ENCODE results near the gene RFPL4A. TPM values are rescaled to one million over a fixed set of nuclear protein-coding genes. Genes with fewer than 3 reads are reported as not detected.
"Not testable (repeated sequence)": the region's sequence is repeated elsewhere in the genome, so short reads cannot be mapped to it uniquely, and the experiment has no call there.

Gene RFPL4A
- total RNA-seq, 5 donors from 2014 or later (not counting 1 experiment from before 2014, with no cell fraction given), result not detected

GRCh38 chr19:55753401-55753800 is 5.5 kb upstream of the RFPL4A start:
- Histone ChIP-seq H3K36me3 (ENCODE audit: control insufficient read depth in 2 of 2, extremely low read depth in 1 of 2, insufficient read depth in 1 of 2, low read length in 1 of 2) (no peaks in the 10 kb centered on the region), H3K9me3 (no peaks in the 10 kb centered on the region), H3K27ac (ENCODE audit: low read length) (no peak overlapping the region), H3K4me1 (ENCODE audit: control insufficient read depth in 1 of 2, extremely low read depth in 1 of 2, insufficient read depth in 2 of 2, low read length in 2 of 2) (no peaks in the 10 kb centered on the region), H3K27me3 (replicated peaks in 1 of 2; ENCODE audit: control insufficient read depth in 2 of 2, extremely low read depth in 1 of 2, insufficient read depth in 2 of 2, low read length in 1 of 2) (peaks cover 0 to 8% of the 10 kb centered on the region in 2 experiments), H3K4me3 (ENCODE audit: control insufficient read depth in 1 of 2, extremely low read depth in 1 of 2, low read length in 1 of 2) (no peak overlapping the region)
- no peak overlapping the region for H3K4me3 Mint-ChIP-seq
- no peak overlapping the region for H3K27ac Mint-ChIP-seq
- ChIA-PET CTCF (no interaction called here), POLR2A (interaction anchor here in 1 of 2 donors (0.7 kb wide), 1 partner anchor 1066 kb away, joined by 5 read pairs; no protein-coding TSS in a partner anchor)
- ATAC-seq (replicated peaks in 1 of 4), result no peak
- peaks cover 0 to 6% (median 5%) of the 10 kb centered on the region in 3 donors for H3K9me3 Mint-ChIP-seq
- H3K36me3 Mint-ChIP-seq, result no peaks in the 10 kb centered on the region
- WGBS (ENCODE audit: insufficient coverage), result no CpG with 5 or more reads among the region's 3 CpGs
- no peak for DNase-seq
- H3K4me1 Mint-ChIP-seq, result no peaks in the 10 kb centered on the region
- peaks cover 8 to 16% of the 10 kb centered on the region in 2 donors for H3K27me3 Mint-ChIP-seq

- Mint-ChIP-seq H3K9me3 (peaks cover 0 to 14% (median 10%) of the 10 kb centered on the region in 3 donors), H3K27me3 (peaks cover 8 to 25% of the 10 kb centered on the region in 2 donors)
- CTCF ChIA-PET; H3K27me3 ChIP-seq (replicated peaks in 1 of 2; ENCODE audit: control insufficient read depth in 2 of 2, extremely low read depth in 1 of 2, insufficient read depth in 2 of 2, low read length in 1 of 2); H3K9me3 ChIP-seq; H3K4me1 Mint-ChIP-seq; H3K27ac Mint-ChIP-seq; POLR2A ChIA-PET; DNase-seq; H3K4me1 ChIP-seq (ENCODE audit: control insufficient read depth in 1 of 2, extremely low read depth in 1 of 2, insufficient read depth in 2 of 2, low read length in 2 of 2); H3K4me3 ChIP-seq (ENCODE audit: control insufficient read depth in 1 of 2, extremely low read depth in 1 of 2, low read length in 1 of 2); H3K36me3 ChIP-seq (ENCODE audit: control insufficient read depth in 2 of 2, extremely low read depth in 1 of 2, insufficient read depth in 1 of 2, low read length in 1 of 2); H3K36me3 Mint-ChIP-seq; ATAC-seq (replicated peaks in 1 of 4); H3K27ac ChIP-seq (ENCODE audit: low read length); H3K4me3 Mint-ChIP-seq: not testable (repeated sequence)
- WGBS (ENCODE audit: insufficient coverage), result 73% methylated on average over 4 of the region's 4 CpGs
Observed at GRCh38 chr19:55756808-55757207, 2.1 kb upstream of the RFPL4A start.

GRCh38 chr19:55766466-55766865 is 7.6 kb downstream of the RFPL4A start:
- Histone ChIP-seq H3K36me3 (ENCODE audit: control insufficient read depth in 2 of 2, extremely low read depth in 1 of 2, insufficient read depth in 1 of 2, low read length in 1 of 2) (no peaks in the 10 kb centered on the region), H3K4me1 (ENCODE audit: control insufficient read depth in 1 of 2, extremely low read depth in 1 of 2, insufficient read depth in 2 of 2, low read length in 2 of 2) (no peaks in the 10 kb centered on the region), H3K27ac (ENCODE audit: low read length) (no peak overlapping the region), H3K9me3 (no peaks in the 10 kb centered on the region), H3K4me3 (ENCODE audit: control insufficient read depth in 1 of 2, extremely low read depth in 1 of 2, low read length in 1 of 2) (no peak overlapping the region), H3K27me3 (replicated peaks in 1 of 2; ENCODE audit: control insufficient read depth in 2 of 2, extremely low read depth in 1 of 2, insufficient read depth in 2 of 2, low read length in 1 of 2) (peaks cover 0 to 10% of the 10 kb centered on the region in 2 experiments)
- H3K4me1 Mint-ChIP-seq, result no peaks in the 10 kb centered on the region
- peaks cover 24 to 36% of the 10 kb centered on the region in 2 donors for H3K27me3 Mint-ChIP-seq
- DNase-seq, result no peak
- H3K27ac Mint-ChIP-seq, result no peak overlapping the region
- H3K36me3 Mint-ChIP-seq, result no peaks in the 10 kb centered on the region
- ATAC-seq (replicated peaks in 1 of 4), result no peak
- no peak overlapping the region for H3K4me3 Mint-ChIP-seq
- POLR2A ChIA-PET, result no interaction called here
- WGBS (ENCODE audit: insufficient coverage), result 58% methylated on average over 6 of the region's 7 CpGs
- H3K9me3 Mint-ChIP-seq, result peaks cover 2 to 4% (median 2%) of the 10 kb centered on the region in 3 donors
- CTCF ChIA-PET, result no interaction called here

GRCh38 chr19:55768818-55769217 is 9.9 kb downstream of the RFPL4A start, which contains the start of gene RFPL4AL1:
Gene RFPL4AL1, plus strand, starts transcription at chr19:55769118. Its CDS starts 2,687 bp downstream, at chr19:55771805.
- peaks cover 0 to 10% of the 10 kb centered on the region in 2 experiments for H3K27me3 ChIP-seq (replicated peaks in 1 of 2; ENCODE audit: control insufficient read depth in 2 of 2, extremely low read depth in 1 of 2, insufficient read depth in 2 of 2, low read length in 1 of 2)
- H3K36me3 Mint-ChIP-seq; H3K27ac Mint-ChIP-seq; DNase-seq; H3K4me3 ChIP-seq (ENCODE audit: control insufficient read depth in 1 of 2, extremely low read depth in 1 of 2, low read length in 1 of 2); H3K9me3 ChIP-seq; H3K4me1 Mint-ChIP-seq; H3K27ac ChIP-seq (ENCODE audit: low read length); ATAC-seq (replicated peaks in 1 of 4); H3K4me3 Mint-ChIP-seq; H3K9me3 Mint-ChIP-seq; POLR2A ChIA-PET; CTCF ChIA-PET; H3K4me1 ChIP-seq (ENCODE audit: control insufficient read depth in 1 of 2, extremely low read depth in 1 of 2, insufficient read depth in 2 of 2, low read length in 2 of 2); H3K36me3 ChIP-seq (ENCODE audit: control insufficient read depth in 2 of 2, extremely low read depth in 1 of 2, insufficient read depth in 1 of 2, low read length in 1 of 2): not testable (repeated sequence)
- peaks cover 24 to 36% of the 10 kb centered on the region in 2 donors for H3K27me3 Mint-ChIP-seq
- 64% methylated on average over 2 of the region's 6 CpGs for WGBS (ENCODE audit: insufficient coverage)

- H3K4me1 Mint-ChIP-seq; H3K4me3 Mint-ChIP-seq; ATAC-seq (replicated peaks in 1 of 4); H3K36me3 Mint-ChIP-seq; H3K27ac ChIP-seq (ENCODE audit: low read length); CTCF ChIA-PET; H3K4me1 ChIP-seq (ENCODE audit: control insufficient read depth in 1 of 2, extremely low read depth in 1 of 2, insufficient read depth in 2 of 2, low read length in 2 of 2); DNase-seq; H3K27ac Mint-ChIP-seq; POLR2A ChIA-PET; H3K9me3 ChIP-seq; H3K9me3 Mint-ChIP-seq; H3K4me3 ChIP-seq (ENCODE audit: control insufficient read depth in 1 of 2, extremely low read depth in 1 of 2, low read length in 1 of 2); H3K36me3 ChIP-seq (ENCODE audit: control insufficient read depth in 2 of 2, extremely low read depth in 1 of 2, insufficient read depth in 1 of 2, low read length in 1 of 2): not testable (repeated sequence)
- peaks cover 0 to 10% of the 10 kb centered on the region in 2 experiments for H3K27me3 ChIP-seq (replicated peaks in 1 of 2; ENCODE audit: control insufficient read depth in 2 of 2, extremely low read depth in 1 of 2, insufficient read depth in 2 of 2, low read length in 1 of 2)
- WGBS (ENCODE audit: insufficient coverage), result no CpG with 5 or more reads among the region's 3 CpGs
- H3K27me3 Mint-ChIP-seq, result peaks cover 23 to 36% of the 10 kb centered on the region in 2 donors
Observed at GRCh38 chr19:55769632-55770031, 10.7 kb downstream of the RFPL4A start.

GRCh38 chr19:55777528-55777927 is 18.6 kb downstream of the RFPL4A start:
- Mint-ChIP-seq H3K27me3 (peaks cover 21 to 37% of the 10 kb centered on the region in 2 donors), H3K4me1 (no peaks in the 10 kb centered on the region), H3K27ac (no peak overlapping the region), H3K9me3 (peaks cover 0 to 4% (median 0%) of the 10 kb centered on the region in 3 donors), H3K36me3 (no peaks in the 10 kb centered on the region), H3K4me3 (no peak overlapping the region)
- Histone ChIP-seq H3K4me1 (ENCODE audit: control insufficient read depth in 1 of 2, extremely low read depth in 1 of 2, insufficient read depth in 2 of 2, low read length in 2 of 2) (no peaks in the 10 kb centered on the region), H3K4me3 (ENCODE audit: control insufficient read depth in 1 of 2, extremely low read depth in 1 of 2, low read length in 1 of 2) (no peak overlapping the region), H3K9me3 (no peaks in the 10 kb centered on the region), H3K27ac (ENCODE audit: low read length) (no peak overlapping the region), H3K36me3 (ENCODE audit: control insufficient read depth in 2 of 2, extremely low read depth in 1 of 2, insufficient read depth in 1 of 2, low read length in 1 of 2) (no peaks in the 10 kb centered on the region), H3K27me3 (replicated peaks in 1 of 2; ENCODE audit: control insufficient read depth in 2 of 2, extremely low read depth in 1 of 2, insufficient read depth in 2 of 2, low read length in 1 of 2) (peaks cover 0 to 15% of the 10 kb centered on the region in 2 experiments)
- ATAC-seq (replicated peaks in 1 of 4), result no peak
- 36% methylated on average over 6 of the region's 7 CpGs for WGBS (ENCODE audit: insufficient coverage)
- no peak for DNase-seq
- CTCF ChIA-PET, result no interaction called here
- POLR2A ChIA-PET, result no interaction called here

GRCh38 chr19:55778331-55778730 is 19.4 kb downstream of the RFPL4A start:
- H3K4me3 Mint-ChIP-seq, result no peak overlapping the region
- H3K4me1 Mint-ChIP-seq, result no peaks in the 10 kb centered on the region
- WGBS (ENCODE audit: insufficient coverage), result 85% methylated on average over 16 of the region's 16 CpGs
- CTCF ChIA-PET, result no interaction called here
- POLR2A ChIA-PET, result no interaction called here
- DNase-seq (no peak), ATAC-seq (replicated peaks in 1 of 4) (no peak)
- H3K4me1 ChIP-seq (ENCODE audit: control insufficient read depth in 1 of 2, extremely low read depth in 1 of 2, insufficient read depth in 2 of 2, low read length in 2 of 2), result no peaks in the 10 kb centered on the region
- peaks cover 21 to 41% of the 10 kb centered on the region in 2 donors for H3K27me3 Mint-ChIP-seq
- peaks cover 0 to 4% (median 0%) of the 10 kb centered on the region in 3 donors for H3K9me3 Mint-ChIP-seq
- peaks cover 0 to 17% of the 10 kb centered on the region in 2 experiments for H3K27me3 ChIP-seq (replicated peaks in 1 of 2; ENCODE audit: control insufficient read depth in 2 of 2, extremely low read depth in 1 of 2, insufficient read depth in 2 of 2, low read length in 1 of 2)
- H3K36me3 Mint-ChIP-seq, result no peaks in the 10 kb centered on the region
- no peaks in the 10 kb centered on the region for H3K9me3 ChIP-seq
- no peak overlapping the region for H3K27ac ChIP-seq (ENCODE audit: low read length)
- H3K36me3 ChIP-seq (ENCODE audit: control insufficient read depth in 2 of 2, extremely low read depth in 1 of 2, insufficient read depth in 1 of 2, low read length in 1 of 2), result no peaks in the 10 kb centered on the region
- H3K4me3 ChIP-seq (ENCODE audit: control insufficient read depth in 1 of 2, extremely low read depth in 1 of 2, low read length in 1 of 2), result no peak overlapping the region
- H3K27ac Mint-ChIP-seq, result no peak overlapping the region

Measured in T-cell (primary cell).